K562 (cell line): ENCODE measurements around the gene POC5. TPM values are rescaled to one million over a fixed set of nuclear protein-coding genes. Genes with fewer than 3 reads are reported as not detected.

Source experiments
- CREM ChIP-seq: IDR thresholded peaks from 2 replicates; pipeline ENCODE4 v1.6.1; 2014; ENCODE audit warnings: antibody characterized with exemption, low read depth
- HNRNPK ChIP-seq: fragments of 200-400 bp; formaldehyde crosslinking; IDR thresholded peaks from one replicate; pipeline ENCODE4 v1.6.1; 2018; ENCODE audit warnings: mild to moderate bottlenecking, low read depth, low read length; ENCODE audit not compliant: poor library complexity, severe bottlenecking
- MYBL2 ChIP-seq, 2 experiments: fragments of 450-650 bp in 1 of 2; sonication (generic) in 1 of 2; formaldehyde crosslinking in 1 of 2; IDR thresholded peaks; 2 replicates each; pipeline versions ENCODE4 v1.6.1 to v1.8.1; 2017 to 2022; ENCODE audit warnings: borderline replicate concordance in 1 of 2, inconsistent platforms in 1 of 2, low read depth in 1 of 2, mild to moderate bottlenecking in 1 of 2, missing genetic modification reagents in 1 of 2, moderate library complexity in 1 of 2
- PTRF ChIP-seq: fragments of 450-650 bp; IDR thresholded peaks from 2 replicates; pipeline ENCODE4 v1.6.1; 2016; ENCODE audit warnings: mild to moderate bottlenecking, missing genetic modification characterization, missing compliant biosample characterization
- SIN3A ChIP-seq, 2 experiments: fragments of 150-350 bp in 1 of 2; IDR thresholded peaks; 2 replicates each; pipeline ENCODE4 v1.6.1; 2011 to 2016; ENCODE audit warnings: borderline replicate concordance in 2 of 2, low read depth in 2 of 2, low read length in 2 of 2, mild to moderate bottlenecking in 2 of 2, moderate library complexity in 2 of 2; ENCODE audit not compliant: control insufficient read depth in 1 of 2
- SMAD3 ChIP-seq: fragments of 450-650 bp; formaldehyde crosslinking; conservative IDR thresholded peaks from 2 replicates; pipeline ENCODE4 v1.4.0; 2020; ENCODE audit warnings: mild to moderate bottlenecking
- ZNF384 ChIP-seq: IDR thresholded peaks from 2 replicates; pipeline ENCODE4 v1.6.1; 2012; ENCODE audit warnings: low read depth, low read length, improper control_type of control experiment
- ZNF445 ChIP-seq: fragments of 250-450 bp; sonication (Bioruptor Pico); IDR thresholded peaks from 2 replicates; pipeline ENCODE4 v1.4.0; 2020; ENCODE audit warnings: low read depth, mild to moderate bottlenecking, moderate library complexity
- polyA plus RNA-seq, 8 experiments: library from polyadenylated mRNA; depleted of rRNA in 4 of 8; stranded (reverse) in 5 of 8; unstranded in 3 of 8; fragments of >200 nt; fragmentation: Nextera tagmentation in 2 of 8; fragmentation: Illumina TruSeq in 1 of 8; extraction: Ambion mirVana in 2 of 8; extraction: Trizol in 1 of 8; gene quantifications; 2 replicates each; pipeline versions ENCODE4 v1.2.1 to v1.2.3, GENCODE V29; 2011 to 2014; ENCODE audit warnings: inconsistent platforms in 1 of 8, missing spikeins in 1 of 8
- total RNA-seq, 7 experiments: library from RNA; depleted of rRNA in 6 of 7; stranded (reverse); fragments of >200 nt in 6 of 7; fragmentation: Illumina TruSeq in 2 of 7; extraction: Trizol in 2 of 7; gene quantifications; 2 replicates each; pipeline versions ENCODE4 v1.2.1 to v1.2.3, GENCODE V29; 2011 to 2021; ENCODE audit warnings: low replicate concordance in 1 of 7
- TF ChIP-seq, protein P1 (sequence below): fragments of 250-450 bp; sonication (Bioruptor Pico); IDR thresholded peaks from 2 replicates; pipeline ENCODE4 v1.5.0; 2021; ENCODE audit warnings: mild to moderate bottlenecking, moderate library complexity
- TF ChIP-seq, protein P2 (sequence below): sonication (generic); formaldehyde crosslinking; IDR thresholded peaks from 2 replicates; pipeline ENCODE4 v1.9.0; 2022; ENCODE audit warnings: mild to moderate bottlenecking, missing genetic modification reagents
- TF ChIP-seq, protein P3 (sequence below): fragments of 200-800 bp; sonication (Bioruptor generic); IDR thresholded peaks from 2 replicates; pipeline ENCODE4 v1.6.1; 2017; ENCODE audit warnings: missing genetic modification characterization, missing compliant biosample characterization
- TF ChIP-seq, protein P4 (sequence below): fragments of 200-800 bp; sonication (Bioruptor generic); IDR thresholded peaks from 2 replicates; pipeline ENCODE4 v1.6.1; 2017; ENCODE audit warnings: missing genetic modification characterization, missing compliant biosample characterization
- TF ChIP-seq, protein P5 (sequence below), 2 experiments: fragments of 200-800 bp in 1 of 2; sonication (Bioruptor generic) in 1 of 2; sonication (generic) in 1 of 2; formaldehyde crosslinking in 1 of 2; IDR thresholded peaks in 1 of 2; conservative IDR thresholded peaks in 1 of 2; 2 replicates each; pipeline versions ENCODE4 v1.5.0 to v1.6.1; 2016 to 2020; ENCODE audit warnings: missing compliant biosample characterization in 1 of 2, missing genetic modification characterization in 1 of 2, missing genetic modification reagents in 1 of 2
- TF ChIP-seq, protein P6 (sequence below): fragments of 450-650 bp; IDR thresholded peaks from one replicate; pipeline ENCODE4 v1.6.1; 2018; ENCODE audit warnings: mild to moderate bottlenecking, moderate library complexity; ENCODE audit not compliant: partially characterized antibody

POC5 gene
- total and polyA plus RNA-seq, 9 of the 15 experiments (the other 6 are each of a cell fraction or from before 2014, with no cell fraction given): 14.5 to 38.2 (median 27.0) TPM

DNA sequence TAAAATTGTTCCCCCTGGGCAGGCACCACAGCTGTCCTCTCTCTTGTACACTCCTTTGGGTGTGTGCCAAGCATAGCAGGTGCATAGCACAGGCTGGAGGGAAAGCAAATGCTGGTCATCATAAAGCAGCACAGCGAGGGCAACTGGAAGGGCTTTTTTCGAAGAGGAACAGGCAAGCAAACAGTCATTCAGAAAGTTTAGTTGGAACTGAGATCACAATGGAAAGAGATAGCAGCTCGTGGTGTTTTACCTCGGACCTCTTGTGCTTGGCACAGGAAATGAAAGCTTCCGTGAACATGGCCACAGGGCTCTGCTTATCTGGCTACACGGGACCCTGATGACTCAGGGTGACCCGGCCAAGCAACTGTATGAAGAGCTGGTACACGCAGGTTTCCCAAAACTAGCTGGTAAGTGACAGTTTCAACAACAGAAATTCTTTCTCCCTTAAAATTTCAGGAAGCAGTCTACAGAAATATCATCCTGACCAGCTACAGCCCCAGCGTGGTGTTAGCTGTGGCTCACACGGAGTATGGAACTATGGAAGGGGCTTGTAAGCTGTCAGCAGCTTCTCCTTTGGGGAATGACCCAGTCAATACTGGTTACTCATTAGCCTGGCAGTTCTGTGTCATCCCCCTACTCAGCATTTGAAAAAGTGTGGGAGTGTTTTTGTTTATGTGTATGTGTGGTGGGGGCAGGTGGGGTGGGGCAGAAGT lies 48.1 kb downstream of the POC5 start (continued):
- TF ChIP-seq, protein P1, sequence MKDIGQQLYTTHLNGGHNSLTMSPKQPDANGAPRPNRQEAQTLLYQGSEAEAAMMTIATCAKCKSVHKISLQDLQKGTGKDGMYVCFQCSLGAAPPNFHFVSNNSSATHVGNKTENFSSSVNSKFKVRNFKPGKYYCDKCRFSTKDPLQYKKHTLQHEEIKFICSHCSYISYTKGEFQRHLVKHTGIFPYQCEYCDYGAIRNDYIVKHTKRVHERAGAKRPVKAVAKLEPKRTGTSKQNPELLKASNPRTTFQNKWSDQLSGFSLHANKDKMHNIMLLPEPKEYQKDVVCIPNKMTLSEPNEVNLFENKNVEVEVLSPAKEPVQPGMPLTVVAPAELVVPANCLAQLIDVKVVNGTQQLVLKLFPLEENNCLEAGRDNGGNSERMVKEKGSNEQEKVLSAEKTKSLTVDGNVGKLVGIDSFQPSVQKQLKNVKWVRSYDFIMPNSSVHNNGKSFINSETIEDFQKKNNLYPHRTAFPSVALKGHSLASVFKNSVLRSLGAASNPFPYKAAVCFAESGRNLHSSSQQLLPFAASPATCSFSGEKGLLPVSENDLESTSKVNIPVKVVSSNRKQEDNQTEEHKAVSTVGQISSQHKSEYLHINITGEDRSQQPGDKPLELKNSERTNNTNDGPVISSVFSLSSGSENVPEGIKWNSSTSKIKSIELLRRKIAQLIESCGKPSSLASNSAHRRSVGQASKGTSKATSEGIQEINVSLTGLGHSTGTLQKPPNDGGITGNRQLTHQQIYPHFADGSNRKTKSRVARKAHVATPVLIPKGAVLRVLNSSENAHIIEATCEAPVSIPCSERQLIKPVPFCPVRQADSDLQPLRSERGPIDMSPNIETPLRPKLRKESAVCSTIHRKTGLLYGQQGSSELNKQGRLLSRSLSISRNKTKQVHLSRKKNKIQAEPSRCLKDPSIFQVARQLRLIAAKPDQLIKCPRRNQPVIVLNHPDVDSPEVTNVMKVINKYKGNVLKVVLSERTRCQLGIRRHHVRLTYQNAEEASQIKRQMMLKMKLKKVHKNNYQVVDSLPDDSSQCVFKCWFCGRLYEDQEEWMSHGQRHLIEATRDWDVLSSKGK (CRISPR knock-in tag): no peak
- TF ChIP-seq ZNF445 (CRISPR knock-in tag): no peak
- no peak for TF ChIP-seq MYBL2 (IDR thresholded peaks at IDR 0.05; ENCODE audit: low read depth)
- no peak for TF ChIP-seq MYBL2 (CRISPR knock-in tag; IDR thresholded peaks at IDR 0.05; ENCODE audit: borderline replicate concordance)
- TF ChIP-seq, protein P2, sequence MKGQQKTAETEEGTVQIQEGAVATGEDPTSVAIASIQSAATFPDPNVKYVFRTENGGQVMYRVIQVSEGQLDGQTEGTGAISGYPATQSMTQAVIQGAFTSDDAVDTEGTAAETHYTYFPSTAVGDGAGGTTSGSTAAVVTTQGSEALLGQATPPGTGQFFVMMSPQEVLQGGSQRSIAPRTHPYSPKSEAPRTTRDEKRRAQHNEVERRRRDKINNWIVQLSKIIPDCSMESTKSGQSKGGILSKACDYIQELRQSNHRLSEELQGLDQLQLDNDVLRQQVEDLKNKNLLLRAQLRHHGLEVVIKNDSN: 0 out of 2 replicates have a peak, but pooled peaks have one; percentile 16
- peak; percentile 58 for TF ChIP-seq CREM
- TF ChIP-seq, protein P3, sequence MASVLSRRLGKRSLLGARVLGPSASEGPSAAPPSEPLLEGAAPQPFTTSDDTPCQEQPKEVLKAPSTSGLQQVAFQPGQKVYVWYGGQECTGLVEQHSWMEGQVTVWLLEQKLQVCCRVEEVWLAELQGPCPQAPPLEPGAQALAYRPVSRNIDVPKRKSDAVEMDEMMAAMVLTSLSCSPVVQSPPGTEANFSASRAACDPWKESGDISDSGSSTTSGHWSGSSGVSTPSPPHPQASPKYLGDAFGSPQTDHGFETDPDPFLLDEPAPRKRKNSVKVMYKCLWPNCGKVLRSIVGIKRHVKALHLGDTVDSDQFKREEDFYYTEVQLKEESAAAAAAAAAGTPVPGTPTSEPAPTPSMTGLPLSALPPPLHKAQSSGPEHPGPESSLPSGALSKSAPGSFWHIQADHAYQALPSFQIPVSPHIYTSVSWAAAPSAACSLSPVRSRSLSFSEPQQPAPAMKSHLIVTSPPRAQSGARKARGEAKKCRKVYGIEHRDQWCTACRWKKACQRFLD (CRISPR knock-in tag): no peak
- no peak for TF ChIP-seq PTRF
- no peak for TF ChIP-seq SMAD3 (CRISPR knock-in tag)
- no peak for TF ChIP-seq HNRNPK
- TF ChIP-seq SIN3A (IDR thresholded peaks at IDR 0.05; ENCODE audit: borderline replicate concordance in 2 of 2, control insufficient read depth in 1 of 2, low read depth in 2 of 2, low read length in 2 of 2): no peak
- TF ChIP-seq, protein P4, sequence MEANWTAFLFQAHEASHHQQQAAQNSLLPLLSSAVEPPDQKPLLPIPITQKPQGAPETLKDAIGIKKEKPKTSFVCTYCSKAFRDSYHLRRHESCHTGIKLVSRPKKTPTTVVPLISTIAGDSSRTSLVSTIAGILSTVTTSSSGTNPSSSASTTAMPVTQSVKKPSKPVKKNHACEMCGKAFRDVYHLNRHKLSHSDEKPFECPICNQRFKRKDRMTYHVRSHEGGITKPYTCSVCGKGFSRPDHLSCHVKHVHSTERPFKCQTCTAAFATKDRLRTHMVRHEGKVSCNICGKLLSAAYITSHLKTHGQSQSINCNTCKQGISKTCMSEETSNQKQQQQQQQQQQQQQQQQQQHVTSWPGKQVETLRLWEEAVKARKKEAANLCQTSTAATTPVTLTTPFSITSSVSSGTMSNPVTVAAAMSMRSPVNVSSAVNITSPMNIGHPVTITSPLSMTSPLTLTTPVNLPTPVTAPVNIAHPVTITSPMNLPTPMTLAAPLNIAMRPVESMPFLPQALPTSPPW (CRISPR knock-in tag): peak; percentile 63
- no peak for TF ChIP-seq ZNF384
- TF ChIP-seq, protein P5, sequence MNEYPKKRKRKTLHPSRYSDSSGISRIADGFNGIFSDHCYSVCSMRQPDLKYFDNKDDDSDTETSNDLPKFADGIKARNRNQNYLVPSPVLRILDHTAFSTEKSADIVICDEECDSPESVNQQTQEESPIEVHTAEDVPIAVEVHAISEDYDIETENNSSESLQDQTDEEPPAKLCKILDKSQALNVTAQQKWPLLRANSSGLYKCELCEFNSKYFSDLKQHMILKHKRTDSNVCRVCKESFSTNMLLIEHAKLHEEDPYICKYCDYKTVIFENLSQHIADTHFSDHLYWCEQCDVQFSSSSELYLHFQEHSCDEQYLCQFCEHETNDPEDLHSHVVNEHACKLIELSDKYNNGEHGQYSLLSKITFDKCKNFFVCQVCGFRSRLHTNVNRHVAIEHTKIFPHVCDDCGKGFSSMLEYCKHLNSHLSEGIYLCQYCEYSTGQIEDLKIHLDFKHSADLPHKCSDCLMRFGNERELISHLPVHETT (CRISPR knock-in tag; conservative IDR thresholded peaks at IDR 0.05 in 1 of 2, IDR thresholded peaks at IDR 0.05 in 1 of 2): peak in 1 of 2 experiments; percentile 55; a peak in 1 of 4 replicates
- TF ChIP-seq, protein P6, sequence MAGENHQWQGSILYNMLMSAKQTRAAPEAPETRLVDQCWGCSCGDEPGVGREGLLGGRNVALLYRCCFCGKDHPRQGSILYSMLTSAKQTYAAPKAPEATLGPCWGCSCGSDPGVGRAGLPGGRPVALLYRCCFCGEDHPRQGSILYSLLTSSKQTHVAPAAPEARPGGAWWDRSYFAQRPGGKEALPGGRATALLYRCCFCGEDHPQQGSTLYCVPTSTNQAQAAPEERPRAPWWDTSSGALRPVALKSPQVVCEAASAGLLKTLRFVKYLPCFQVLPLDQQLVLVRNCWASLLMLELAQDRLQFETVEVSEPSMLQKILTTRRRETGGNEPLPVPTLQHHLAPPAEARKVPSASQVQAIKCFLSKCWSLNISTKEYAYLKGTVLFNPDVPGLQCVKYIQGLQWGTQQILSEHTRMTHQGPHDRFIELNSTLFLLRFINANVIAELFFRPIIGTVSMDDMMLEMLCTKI: no peak
